Ishikawa (cell line): Measurements from ENCODE around the gene MEP1A.

Experiments
- CEBPB ChIP-seq: IDR thresholded peaks from 2 replicates; pipeline ENCODE4 v1.6.1; 2012
- EGR1 ChIP-seq: IDR thresholded peaks from 2 replicates; pipeline ENCODE4 v1.6.1; 2012
- EP300 ChIP-seq: IDR thresholded peaks from 2 replicates; pipeline ENCODE4 v1.6.1; 2012; ENCODE audit warnings: borderline replicate concordance
- RAD21 ChIP-seq: IDR thresholded peaks from 2 replicates; pipeline ENCODE4 v1.6.1; 2012; ENCODE audit warnings: low read depth
- TEAD4 ChIP-seq: IDR thresholded peaks from 2 replicates; pipeline ENCODE4 v1.6.1; 2012
- YY1 ChIP-seq: IDR thresholded peaks from 2 replicates; pipeline ENCODE4 v1.6.1; 2012; ENCODE audit warnings: low read depth
- ZBTB7A ChIP-seq: IDR thresholded peaks from 2 replicates; pipeline ENCODE4 v1.6.1; 2012; ENCODE audit warnings: low read depth
- TF ChIP-seq, protein P1 (sequence below): IDR thresholded peaks from 2 replicates; pipeline ENCODE4 v1.6.1; 2012; ENCODE audit warnings: low read depth, mild to moderate bottlenecking
- TF ChIP-seq, protein P2 (sequence below): IDR thresholded peaks from 2 replicates; pipeline ENCODE4 v1.6.1; 2012
- TF ChIP-seq, protein P3 (sequence below): IDR thresholded peaks from 2 replicates; pipeline ENCODE4 v1.6.1; 2012

DNA sequence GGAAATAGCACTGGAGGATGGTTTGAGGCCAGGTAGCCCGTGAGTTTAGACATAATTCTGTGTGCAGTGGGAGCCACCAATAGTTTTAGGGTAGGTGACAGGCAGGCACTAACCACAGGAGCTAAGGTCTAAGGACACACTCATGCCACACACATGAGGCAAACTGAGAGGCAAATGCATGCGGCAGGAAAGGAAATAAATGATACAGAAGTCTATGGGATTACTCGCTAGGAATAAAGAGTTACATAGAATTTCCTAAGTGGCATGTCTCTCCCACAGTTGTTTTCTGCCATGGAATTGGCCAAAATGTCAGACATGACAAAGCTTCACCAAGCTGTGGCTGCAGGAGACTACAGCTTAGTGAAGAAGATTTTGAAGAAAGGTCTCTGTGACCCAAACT lies 41.5 kb upstream of the MEP1A start:
- no peak for TF ChIP-seq EP300
- TF ChIP-seq RAD21, result no peak
- no peak for TF ChIP-seq EGR1
- TF ChIP-seq, protein P1, sequence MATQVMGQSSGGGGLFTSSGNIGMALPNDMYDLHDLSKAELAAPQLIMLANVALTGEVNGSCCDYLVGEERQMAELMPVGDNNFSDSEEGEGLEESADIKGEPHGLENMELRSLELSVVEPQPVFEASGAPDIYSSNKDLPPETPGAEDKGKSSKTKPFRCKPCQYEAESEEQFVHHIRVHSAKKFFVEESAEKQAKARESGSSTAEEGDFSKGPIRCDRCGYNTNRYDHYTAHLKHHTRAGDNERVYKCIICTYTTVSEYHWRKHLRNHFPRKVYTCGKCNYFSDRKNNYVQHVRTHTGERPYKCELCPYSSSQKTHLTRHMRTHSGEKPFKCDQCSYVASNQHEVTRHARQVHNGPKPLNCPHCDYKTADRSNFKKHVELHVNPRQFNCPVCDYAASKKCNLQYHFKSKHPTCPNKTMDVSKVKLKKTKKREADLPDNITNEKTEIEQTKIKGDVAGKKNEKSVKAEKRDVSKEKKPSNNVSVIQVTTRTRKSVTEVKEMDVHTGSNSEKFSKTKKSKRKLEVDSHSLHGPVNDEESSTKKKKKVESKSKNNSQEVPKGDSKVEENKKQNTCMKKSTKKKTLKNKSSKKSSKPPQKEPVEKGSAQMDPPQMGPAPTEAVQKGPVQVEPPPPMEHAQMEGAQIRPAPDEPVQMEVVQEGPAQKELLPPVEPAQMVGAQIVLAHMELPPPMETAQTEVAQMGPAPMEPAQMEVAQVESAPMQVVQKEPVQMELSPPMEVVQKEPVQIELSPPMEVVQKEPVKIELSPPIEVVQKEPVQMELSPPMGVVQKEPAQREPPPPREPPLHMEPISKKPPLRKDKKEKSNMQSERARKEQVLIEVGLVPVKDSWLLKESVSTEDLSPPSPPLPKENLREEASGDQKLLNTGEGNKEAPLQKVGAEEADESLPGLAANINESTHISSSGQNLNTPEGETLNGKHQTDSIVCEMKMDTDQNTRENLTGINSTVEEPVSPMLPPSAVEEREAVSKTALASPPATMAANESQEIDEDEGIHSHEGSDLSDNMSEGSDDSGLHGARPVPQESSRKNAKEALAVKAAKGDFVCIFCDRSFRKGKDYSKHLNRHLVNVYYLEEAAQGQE, result no peak
- no peak for TF ChIP-seq YY1
- TF ChIP-seq, protein P2, sequence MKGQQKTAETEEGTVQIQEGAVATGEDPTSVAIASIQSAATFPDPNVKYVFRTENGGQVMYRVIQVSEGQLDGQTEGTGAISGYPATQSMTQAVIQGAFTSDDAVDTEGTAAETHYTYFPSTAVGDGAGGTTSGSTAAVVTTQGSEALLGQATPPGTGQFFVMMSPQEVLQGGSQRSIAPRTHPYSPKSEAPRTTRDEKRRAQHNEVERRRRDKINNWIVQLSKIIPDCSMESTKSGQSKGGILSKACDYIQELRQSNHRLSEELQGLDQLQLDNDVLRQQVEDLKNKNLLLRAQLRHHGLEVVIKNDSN, result no peak
- TF ChIP-seq TEAD4, result no peak
- no peak for TF ChIP-seq ZBTB7A
- TF ChIP-seq CEBPB, result no peak
- TF ChIP-seq, protein P3, sequence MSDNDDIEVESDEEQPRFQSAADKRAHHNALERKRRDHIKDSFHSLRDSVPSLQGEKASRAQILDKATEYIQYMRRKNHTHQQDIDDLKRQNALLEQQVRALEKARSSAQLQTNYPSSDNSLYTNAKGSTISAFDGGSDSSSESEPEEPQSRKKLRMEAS, result no peak
